NCI-H1930 (cell line): Measurements from ENCODE around the gene KIAA1671.
"Not testable (repeated sequence)": the region's sequence is repeated elsewhere in the genome, so short reads cannot be mapped to it uniquely, and the experiment has no call there.

Experiments
- DNase-seq, 2 experiments: peaks; one replicate each; lab custom pipeline; 2025; lab: John Stamatoyannopoulos, UW

The KIAA1671 gene

GRCh38 chr22:25172153-25172552 is 219.6 kb downstream of the KIAA1671 start:
- DNase-seq: no peak

- no peak for DNase-seq
These were observed 221.8 kb downstream of the KIAA1671 start for GRCh38 chr22:25174156-25174887.

- DNase-seq: no peak
These were observed 222.4 kb downstream of the KIAA1671 start for GRCh38 chr22:25174888-25175411.

- DNase-seq: no peak
These were observed 223.7 kb downstream of the KIAA1671 start for GRCh38 chr22:25176175-25176574.

GRCh38 chr22:25176799-25177198 is 224.3 kb downstream of the KIAA1671 start:
- DNase-seq: no peak

GRCh38 chr22:25177226-25177625 is 224.7 kb downstream of the KIAA1671 start:
- no peak for DNase-seq

DNA sequence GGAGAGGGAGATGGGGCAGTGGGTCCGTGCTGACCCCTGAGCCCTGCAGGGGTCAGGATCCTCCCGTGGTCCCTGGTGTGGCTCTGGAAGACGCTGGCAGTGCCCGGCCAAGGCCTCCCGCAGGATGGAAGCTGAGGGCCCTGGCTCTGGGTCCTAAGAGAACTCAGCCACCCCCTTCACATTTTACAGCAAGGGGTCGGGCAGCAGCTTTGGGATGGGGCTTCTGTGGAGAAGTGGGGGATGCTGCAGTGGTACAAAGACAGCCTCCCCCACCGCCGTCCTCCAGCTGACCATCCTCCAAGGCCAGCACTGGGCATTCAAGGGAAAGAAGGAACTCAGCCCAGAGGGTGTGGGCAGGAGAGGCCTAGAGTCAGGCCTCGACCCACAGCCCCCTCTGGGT is 225.4 kb downstream of the KIAA1671 start:
- no peak for DNase-seq

DNA sequence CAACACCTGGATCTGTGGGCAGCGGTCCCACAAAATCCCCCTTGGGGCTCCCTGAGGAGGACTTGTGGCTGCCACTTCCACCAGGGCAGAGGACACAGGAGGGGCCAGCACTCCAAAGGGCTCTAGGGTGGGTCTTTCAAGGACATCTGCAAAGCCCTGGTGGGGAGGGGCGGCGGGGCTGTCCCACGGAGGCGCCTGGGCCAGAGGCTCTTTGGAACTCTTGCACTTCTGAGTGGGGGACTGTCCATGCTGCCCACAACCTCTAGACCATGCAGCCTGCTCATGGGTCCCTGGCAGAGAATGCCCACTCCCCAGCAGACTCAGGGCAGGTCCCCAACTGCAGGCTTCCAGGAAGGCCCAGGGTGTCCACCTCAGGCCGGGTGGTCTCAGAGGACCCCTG is 225.8 kb downstream of the KIAA1671 start:
- not testable (repeated sequence) for DNase-seq

DNA sequence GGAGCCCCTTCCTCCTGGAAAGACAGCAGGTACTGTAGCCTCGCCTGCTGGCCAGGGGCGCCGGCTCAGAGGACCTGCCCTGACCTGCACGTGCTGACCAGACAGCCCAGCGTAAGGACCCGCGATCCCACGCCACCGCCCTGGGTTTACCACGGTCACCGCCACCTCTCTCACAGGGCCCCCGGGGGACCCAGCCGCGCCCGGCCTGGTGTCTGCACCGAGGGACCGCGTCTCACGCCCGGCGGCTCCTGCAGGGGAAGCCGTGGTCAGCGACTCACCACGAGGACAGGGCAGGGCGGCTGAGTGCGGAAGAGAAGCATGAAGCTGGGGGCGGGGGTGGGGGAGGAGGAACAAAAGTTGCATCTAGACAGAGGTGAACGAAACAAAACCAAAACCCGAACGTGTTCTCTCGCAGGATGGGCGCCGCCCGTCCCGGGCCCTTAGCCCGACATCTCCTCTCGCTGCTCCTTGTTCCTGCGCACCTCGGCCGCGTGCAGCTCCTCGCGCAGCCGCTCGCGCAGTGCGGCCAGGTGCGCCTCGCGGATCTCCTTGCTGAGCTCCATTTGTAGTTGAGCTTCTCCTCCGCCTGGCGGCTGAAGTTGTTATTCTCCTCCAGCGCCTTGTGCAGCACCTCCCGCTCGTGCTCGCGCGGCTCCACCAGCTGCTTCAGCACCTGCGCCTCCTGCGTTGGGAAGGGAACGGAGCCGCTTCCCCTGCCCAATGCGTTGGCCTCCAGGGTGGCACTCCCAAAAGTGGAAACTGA is 226.5 kb downstream of the KIAA1671 start:
- DNase-seq: not testable (repeated sequence)

DNA sequence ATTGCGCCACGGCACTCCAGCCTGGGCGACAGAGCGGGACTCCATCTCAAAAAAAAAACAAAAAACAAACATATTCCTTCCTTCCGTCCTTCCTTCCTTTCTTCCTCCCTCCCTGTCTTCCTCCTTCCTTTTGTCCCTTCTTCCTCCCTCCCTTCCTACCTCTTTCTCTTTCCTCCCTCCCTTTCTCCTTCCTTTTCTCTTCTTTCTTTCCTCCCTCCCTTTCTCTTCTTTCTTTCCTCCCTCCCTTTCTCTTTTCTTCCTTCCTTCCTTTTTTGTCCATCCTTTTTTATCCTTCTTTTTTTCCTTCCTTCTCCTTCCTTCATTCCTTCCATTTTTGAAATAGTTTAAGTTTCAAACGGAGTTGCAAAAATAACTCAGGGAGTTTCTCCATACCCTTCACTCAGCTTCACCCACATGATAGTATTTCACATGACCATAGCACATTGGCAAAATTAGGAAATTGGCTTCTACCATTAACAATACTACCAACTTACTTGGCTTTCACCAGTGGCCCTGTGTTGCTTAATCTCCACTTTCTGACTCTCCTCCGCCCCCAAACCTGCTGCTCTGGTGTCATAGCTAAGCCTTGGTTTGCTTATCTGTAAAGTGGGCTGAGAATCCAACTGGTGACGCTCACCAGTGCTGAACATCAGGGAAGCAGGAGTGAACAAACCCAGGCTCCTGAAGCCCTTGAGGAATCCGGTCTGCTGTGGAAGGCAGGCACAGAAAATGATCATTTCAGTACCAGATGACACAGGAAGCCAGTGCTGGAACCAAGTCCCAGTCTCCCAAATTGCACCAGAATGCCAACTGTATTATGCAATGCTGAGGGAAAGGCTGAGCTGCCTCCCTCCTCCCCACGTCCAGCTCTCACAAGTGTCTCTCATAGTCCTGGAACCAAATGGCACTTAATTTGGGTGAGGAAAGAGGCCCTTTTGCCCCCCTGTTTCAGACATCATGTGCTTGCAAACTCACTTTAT is 229.9 kb downstream of the KIAA1671 start:
- DNase-seq: no peak

DNA sequence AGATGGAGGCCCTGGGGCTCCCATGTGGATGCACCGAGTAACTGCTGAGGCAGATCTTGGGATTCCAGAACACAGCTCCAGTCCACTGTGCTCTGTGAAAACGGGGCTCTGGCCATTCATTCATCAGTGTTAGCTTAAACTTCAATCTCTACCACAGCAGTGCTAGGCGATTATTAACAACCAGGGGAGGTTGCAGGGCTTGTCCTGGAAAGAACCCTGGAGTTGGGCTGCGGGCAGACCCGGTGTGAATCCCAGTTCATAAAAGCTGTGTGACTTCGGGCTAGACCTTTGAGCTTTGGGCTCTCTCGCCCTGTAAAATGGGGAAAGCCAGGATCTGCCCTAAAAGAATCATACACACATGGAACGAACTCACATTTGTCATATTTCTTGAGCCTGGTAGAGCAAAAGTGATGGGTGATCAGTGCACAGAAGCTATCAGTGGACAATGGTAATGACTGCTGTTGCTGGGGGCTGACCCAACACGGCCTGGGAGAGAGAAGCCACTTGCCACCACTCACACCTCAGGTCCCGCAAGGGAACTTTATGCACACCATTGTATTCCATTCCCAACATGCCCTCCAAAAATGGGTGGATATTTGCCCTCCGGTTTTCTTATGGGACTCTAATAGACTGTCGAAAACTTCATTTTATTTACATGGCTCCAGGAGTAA is 231.6 kb downstream of the KIAA1671 start:
- DNase-seq: no peak

DNA sequence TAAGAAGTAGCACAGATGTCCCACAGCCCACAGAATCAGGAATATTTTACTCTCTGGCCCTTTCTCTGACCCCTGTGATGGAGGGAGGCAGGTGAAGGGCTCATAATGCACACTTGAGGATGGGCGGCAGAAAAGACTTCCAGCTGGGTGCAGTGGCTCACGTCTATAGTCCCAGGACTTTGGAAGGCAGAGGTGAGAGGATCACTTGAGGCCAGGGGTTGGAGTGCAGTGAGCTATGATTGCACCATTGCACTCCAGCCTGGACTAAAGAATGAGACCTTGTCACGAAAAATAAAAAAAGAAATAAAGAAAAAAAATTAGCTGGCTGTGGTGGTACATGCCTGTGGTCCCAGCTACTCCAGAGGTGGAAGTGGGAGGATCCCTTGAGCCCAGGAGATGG is 233.6 kb downstream of the KIAA1671 start:
- no peak for DNase-seq

DNA sequence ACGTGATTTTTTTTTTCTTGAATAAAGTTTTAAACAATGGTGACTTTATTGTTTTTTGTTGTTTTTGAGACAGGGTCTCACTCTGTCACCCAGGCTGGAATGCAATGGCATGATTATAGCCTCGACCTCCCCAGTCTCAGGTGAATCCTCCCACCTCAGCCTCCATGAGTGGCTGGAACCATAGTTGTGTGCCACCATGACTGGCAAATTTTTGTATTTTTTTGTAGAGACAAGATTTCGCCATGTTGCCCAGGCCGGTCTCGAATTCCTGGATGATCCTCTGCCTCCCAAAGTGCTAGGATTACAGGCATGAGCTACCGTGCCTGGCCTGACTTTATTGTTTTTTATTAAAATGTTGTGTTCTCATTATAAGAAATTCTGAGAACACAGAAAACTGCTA is 235.0 kb downstream of the KIAA1671 start:
- DNase-seq: no peak

GRCh38 chr22:25192406-25192805 is 239.9 kb downstream of the KIAA1671 start:
- DNase-seq: no peak

GRCh38 chr22:25193130-25193529 is 240.6 kb downstream of the KIAA1671 start:
- DNase-seq: no peak

DNA sequence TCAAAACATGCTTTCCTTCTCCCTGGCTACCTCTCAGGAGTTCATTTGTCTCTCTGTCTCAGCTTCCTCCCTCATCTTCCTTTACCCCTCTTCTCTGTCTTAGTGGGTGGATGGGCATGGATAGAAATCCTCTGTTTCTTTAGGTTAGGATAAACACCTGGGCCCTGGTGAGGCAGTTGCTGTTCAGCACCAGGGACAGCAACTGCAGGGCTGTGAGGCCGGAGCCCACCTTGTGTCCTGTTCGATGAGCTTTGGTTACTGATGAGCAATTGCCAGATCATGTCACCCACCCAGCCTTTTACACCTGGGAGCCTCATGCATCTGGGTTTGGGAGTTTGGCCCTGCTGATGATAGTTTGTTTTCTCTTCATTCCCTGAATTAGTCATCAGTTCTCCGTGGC is 241.0 kb downstream of the KIAA1671 start:
- DNase-seq: no peak

GRCh38 chr22:25196326-25196725 is 243.8 kb downstream of the KIAA1671 start:
- DNase-seq: no peak

GRCh38 chr22:25197340-25197739 is 244.8 kb downstream of the KIAA1671 start:
- DNase-seq: no peak

GRCh38 chr22:25199731-25200520 is 247.4 kb downstream of the KIAA1671 start, which contains the start of gene CRYBB3:
TSS of gene CRYBB3 (plus strand) at chr22:25199858. CDS start at chr22:25201397, 1,539 bp downstream.
- no peak for DNase-seq

DNA sequence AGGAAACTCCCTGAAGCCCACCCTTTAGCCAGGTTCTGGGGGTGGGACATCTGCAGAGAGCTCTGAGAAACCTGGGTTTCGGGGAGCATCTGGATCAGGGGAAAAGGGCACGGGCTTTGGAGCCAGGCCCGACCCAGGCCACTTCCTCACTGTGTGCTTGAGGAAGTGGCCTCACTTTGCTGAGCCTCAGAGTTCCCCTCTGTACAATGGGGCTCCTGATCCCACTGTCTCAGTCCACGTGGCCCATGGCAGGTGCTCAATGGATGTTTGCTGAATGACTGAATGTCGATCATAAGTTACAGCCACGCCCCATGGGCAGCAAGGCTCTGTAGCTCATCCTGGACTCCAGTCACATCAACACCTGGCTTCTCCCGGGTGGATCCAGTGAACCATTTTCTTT is 248.5 kb downstream of the KIAA1671 start:
- no peak for DNase-seq
